CD4-positive, alpha-beta T cell treated with Interleukin-12 subunit alpha and Interleukin-12 subunit beta, for 1 hour (primary cell): Measurements from ENCODE around the gene ARRDC4.

Source experiments
- DNase-seq: peaks from one replicate; pipeline ENCODE4 v3.0.0-alpha.2; 2020

ARRDC4 gene, protein sequence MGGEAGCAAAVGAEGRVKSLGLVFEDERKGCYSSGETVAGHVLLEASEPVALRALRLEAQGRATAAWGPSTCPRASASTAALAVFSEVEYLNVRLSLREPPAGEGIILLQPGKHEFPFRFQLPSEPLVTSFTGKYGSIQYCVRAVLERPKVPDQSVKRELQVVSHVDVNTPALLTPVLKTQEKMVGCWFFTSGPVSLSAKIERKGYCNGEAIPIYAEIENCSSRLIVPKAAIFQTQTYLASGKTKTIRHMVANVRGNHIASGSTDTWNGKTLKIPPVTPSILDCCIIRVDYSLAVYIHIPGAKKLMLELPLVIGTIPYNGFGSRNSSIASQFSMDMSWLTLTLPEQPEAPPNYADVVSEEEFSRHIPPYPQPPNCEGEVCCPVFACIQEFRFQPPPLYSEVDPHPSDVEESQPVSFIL

GRCh38 chr15:97960364-97961066 lies at the start of gene ARRDC4:
Gene ARRDC4, plus strand, starts transcription at chr15:97960703. Its CDS starts 159 bp downstream, at chr15:97960862.
- DNase-seq, result peak; percentile 95

- DNase-seq, result no peak
Measured at GRCh38 chr15:97914711-97915110, 45.8 kb upstream of the ARRDC4 start.

DNA sequence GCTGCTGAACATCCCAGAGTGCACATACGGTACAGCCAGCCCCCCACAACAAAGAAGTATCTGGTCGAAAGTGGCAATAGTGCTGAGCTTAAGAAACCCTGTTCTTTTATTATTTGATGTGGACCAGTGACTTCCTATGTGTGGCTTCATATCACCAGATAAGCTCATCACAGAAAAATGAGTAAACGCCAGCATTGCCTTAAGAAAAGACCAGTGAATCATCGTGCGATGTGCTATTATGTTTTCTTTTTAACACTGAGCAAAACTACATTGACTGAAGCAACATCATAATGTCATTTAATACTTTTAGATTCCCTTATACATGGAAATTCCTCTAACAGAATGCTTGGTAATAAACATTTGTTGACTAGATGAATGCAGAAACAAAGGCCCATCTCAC lies 45.2 kb upstream of the ARRDC4 start:
- DNase-seq, result no peak

DNA sequence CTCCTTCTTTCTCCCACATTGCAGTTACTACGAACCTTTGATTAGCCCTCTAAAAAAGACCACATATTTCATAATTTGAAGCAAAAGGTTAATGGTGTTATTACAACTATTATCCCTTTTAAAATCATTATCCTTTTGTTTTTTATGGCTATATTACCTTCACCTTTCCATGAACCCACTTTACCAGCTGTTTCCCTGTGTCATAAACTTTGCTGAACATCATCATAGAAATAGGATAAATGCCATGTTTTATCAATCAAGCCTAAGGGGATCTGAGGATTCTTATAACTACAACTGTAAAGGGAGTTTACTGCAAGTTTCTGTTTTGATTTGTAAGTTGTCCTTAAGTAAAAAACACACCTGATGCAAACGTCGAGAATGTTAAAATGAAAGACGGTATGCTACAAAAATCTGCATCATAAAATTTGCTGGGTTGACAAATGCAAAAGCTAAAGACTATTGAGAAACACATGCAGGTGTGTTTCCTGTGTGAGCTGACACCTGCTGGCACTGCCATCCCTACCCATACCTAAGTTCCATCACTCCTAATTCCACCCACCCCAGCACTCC lies 39.1 kb upstream of the ARRDC4 start:
- DNase-seq, result no peak

DNA sequence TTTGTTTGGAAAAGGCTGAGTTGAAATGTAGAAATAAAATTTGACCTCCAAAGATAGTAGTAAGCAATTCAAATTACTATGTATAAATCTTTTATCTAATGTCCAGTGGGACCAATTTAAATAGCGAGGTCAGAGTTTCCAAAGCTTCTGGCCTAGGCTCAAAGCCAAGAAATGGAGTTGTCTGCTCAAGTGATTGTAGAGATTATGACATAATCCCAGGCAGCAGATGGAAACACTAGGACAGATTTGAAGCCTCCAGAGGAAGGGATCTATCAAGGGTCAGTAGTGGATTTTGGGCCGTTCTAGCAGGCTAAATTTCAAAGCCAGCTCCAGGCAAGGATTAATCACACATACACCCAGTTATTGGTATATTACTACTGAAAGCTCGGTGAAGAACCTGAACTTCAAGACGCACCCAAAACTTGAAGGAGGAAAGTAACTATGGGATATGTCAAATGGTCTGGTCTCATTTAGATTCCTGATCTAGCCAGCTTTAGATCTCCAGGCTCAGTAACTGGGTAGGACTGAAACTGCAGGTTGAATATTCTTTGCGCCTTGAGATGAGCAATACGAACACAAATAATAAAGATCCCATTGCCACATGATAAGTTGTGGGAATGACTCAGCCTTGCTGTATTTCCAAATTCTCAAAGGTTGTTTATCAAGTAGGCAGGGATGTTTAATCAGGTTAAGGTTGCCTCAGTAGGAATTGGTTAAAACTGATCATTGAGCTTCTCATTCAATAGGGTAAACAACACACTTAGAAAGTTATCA lies 30.9 kb upstream of the ARRDC4 start:
- DNase-seq, result no peak

DNA sequence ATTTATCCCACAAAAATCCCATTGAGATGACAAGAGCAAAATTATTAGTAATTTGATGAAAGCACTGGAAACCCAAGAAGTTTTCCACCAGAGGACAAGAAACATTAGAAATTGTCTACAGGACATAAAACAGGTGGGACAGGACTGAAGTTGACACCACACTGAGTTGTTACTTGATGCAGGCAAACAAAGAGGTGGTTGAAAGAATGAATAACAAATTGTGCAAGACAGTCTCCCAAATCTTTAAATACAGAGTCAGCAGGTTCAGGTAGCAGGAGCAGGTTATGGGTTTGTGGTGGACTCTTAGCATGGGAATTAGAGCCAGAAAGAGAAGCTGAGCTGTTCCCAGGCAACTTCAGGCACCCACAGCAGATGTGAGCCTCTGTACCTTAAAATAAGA lies 30.3 kb upstream of the ARRDC4 start:
- no peak for DNase-seq

DNA sequence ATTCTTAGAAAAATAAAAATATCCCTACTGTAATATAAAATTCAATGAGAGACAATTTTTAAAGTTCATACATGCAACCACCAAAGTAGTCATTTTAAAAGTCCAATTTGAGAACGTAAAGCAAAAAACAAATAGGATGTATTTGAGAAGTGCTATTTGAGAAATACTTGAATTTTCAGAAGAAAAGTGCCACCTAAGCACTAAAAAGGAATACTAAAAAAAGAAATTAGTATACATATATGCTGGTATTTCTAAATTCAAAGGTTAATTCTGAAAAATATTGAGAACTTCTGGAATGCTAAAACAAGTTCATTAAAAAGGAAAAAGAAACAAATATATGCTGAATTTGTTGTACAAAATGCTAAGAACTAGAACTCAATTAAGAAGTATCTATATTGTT lies 29.2 kb upstream of the ARRDC4 start:
- DNase-seq, result no peak

- no peak for DNase-seq
Measured at GRCh38 chr15:97933589-97933988, 26.9 kb upstream of the ARRDC4 start.

GRCh38 chr15:97940993-97941392 lies 19.5 kb upstream of the ARRDC4 start:
- no peak for DNase-seq

- no peak for DNase-seq
Measured at GRCh38 chr15:97941572-97941971, 18.9 kb upstream of the ARRDC4 start.

DNA sequence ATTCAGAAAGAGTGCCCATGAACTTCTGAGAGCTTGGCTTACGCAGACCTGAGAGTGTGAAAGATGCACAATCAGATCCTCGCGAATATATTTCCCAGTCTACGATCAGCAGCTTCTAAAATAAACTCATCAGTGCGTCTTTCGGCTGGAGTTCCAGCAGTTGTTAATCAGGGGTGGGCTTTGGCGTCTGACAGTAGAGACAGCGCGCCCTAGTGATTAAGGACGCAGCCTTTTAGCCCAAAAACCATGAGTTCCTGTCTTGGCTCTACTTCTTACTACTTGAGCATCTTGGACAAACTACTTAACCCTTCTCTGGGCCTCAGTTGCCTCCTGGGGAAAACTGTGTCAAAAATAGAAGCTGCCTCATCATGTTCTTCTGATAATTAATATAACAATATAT lies 15.8 kb upstream of the ARRDC4 start:
- no peak for DNase-seq

- no peak for DNase-seq
Measured at GRCh38 chr15:97947465-97948260, 12.8 kb upstream of the ARRDC4 start.

- no peak for DNase-seq
Measured at GRCh38 chr15:97953254-97953653, 7.2 kb upstream of the ARRDC4 start.

GRCh38 chr15:97953748-97954147 lies 6.8 kb upstream of the ARRDC4 start:
- no peak for DNase-seq

GRCh38 chr15:97955035-97955434 lies 5.5 kb upstream of the ARRDC4 start:
- DNase-seq, result no peak

DNA sequence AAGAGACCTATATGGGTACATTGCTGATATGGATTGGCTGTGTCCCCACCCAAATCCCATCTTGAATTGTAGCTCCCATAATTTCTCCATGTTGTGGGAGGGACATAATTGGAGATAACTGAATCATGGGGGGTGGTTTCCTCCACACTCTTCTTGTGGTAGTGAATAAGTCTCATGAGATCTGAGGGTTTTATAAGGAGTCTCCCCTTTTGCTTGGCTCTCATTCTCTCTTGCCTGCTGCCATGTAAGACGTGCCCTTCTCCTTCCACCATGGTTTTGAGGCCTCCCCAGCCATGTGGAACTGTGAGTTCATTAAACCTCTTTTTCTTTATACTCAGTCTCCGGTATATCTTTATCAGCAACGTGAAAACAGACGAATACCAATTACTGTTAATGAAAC lies 5.0 kb upstream of the ARRDC4 start:
- no peak for DNase-seq

DNA sequence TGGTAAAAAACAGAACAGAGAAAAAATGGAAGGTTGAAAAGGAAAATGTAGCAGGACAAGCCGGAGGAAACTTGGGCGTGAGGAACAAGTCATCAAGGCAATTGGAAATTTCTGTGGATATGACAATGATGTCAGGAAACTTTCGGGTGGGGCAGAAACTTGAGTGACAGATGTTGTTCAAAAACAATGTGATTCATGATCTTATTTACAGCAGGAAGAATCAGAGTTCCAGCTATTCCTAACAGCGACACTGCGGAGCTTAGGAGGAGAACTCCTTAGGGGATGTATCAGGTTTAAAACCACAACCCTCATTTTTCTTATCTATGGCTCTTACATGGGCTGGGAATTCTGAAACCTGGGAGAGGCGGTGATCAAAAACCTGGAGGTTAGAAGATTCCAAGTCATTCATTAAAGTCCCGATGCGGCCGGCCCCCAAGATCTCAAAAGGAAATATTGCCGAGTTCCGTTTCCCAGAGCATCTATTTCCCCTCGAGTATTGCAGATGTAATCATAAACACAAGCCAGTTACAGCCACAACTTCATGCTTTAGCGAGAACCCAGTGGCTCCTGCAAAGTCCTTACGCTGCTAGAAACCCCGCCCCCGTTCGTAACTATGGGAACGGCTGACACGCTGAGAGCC lies 659 bp upstream of the ARRDC4 start:
- DNase-seq, result no peak

GRCh38 chr15:97961067-97961954 lies 808 bp downstream of the ARRDC4 start:
- DNase-seq, result peak; percentile 11

DNA sequence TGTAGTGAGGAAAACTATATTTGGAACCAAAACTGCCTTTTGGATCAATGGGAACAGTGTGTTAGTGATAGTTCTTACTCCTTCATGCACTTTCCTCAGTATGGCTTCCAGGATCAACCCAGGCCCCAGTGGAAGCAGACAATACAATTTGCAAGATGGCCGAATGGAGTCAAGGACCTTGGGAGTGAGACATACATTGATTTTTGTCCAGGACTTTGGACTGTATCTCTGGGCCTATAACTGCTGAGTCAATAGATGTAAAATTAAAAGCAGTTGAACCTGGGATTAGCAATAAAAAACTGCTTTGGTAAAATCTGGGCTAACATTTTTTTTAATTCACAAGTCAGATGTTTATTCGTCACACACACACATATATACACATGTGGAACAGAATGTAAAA lies 1.8 kb downstream of the ARRDC4 start:
- DNase-seq, result no peak

DNA sequence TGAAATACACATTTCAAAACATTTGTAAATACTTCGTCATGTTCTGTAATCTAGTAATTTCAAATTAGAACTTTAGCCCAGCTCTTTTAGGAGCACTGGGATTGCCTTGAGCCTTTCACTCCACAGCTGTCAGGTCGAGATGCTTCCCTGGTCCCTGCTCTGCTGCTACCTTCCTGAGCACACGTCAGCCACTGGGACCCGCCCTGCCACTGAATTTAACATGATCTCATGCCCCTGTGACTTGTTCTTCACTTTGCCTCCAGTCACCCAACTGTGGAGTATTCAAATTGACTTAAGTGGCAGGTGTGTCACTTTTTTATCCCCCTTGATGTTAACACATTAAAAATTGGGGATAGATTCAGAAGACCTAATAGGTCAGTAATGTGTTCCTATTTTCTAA lies 3.3 kb downstream of the ARRDC4 start:
- no peak for DNase-seq

GRCh38 chr15:97966246-97966645 lies 5.7 kb downstream of the ARRDC4 start:
- DNase-seq, result no peak
